ENCODE results near the gene PIGH.
"Not testable (repeated sequence)": the region's sequence is repeated elsewhere in the genome, so short reads cannot be mapped to it uniquely, and the experiment has no call there.

The PIGH gene

DNA sequence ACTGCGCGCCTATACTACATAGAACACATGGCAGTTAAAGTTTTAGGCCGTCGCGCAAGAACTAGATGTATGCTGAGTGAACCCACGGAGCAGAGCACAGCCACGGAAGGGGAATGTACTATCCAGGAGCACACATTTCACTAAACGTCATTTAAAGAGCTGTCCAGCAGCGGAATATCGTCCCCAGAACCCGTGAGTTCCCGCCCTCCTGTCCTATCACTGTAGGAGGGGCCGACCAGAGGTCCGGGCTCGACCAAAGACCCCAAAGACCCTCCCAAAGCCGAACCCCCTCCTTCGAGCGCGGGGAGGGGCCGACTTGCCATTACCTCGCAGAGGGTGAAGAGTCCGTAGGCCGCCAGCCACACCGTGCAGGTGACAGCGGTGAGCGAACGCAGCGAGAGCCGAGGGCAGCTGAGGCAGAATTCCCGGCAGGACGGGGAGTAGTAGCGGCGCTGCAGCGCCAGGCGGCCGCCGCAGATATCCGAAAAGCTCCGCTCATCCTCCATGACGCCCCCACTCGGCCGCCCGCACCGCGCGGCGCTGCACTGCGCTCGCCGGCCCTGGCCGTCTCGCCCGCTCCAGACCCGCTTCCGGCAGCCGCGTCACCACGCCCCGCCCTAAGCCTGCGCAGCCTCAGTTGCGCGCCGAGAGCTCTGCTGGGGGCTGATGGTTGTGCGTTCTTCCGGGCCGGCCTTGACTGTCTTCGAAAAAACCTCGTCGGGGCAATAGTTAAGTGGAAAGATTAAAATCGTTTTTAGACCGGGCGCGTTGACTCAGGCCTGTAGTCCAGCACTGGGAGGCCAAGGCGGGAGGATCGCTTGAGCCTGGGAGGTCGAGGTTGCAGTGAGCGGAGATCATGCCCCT lies at the start of gene PIGH:
Gene PIGH, minus strand, starts transcription at position 571 of the 864 bp plus-strand sequence. Its CDS starts 65 bp downstream, at position 506.
- peak; percentile 80 for DNase-seq

DNA sequence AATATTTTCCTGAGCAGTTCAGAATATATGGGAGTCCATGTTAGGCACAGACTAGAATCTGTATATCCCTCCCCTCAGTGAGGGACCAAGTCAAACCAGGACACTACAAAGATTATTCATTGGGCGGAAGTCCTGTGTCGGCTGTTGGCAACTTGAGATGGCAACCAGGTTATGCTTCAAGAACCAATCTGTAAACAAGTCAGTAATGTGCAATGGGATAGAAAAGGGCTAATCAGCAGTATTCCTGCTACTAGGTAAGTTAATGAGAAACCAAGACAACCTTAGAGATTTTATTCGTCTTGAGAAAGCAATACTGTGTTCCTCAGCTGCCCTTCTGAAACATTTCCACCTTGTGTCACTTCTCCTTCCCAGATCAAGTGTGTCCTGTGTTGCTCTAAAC lies 46.1 kb upstream of the PIGH start:
- DNase-seq: no peak

DNA sequence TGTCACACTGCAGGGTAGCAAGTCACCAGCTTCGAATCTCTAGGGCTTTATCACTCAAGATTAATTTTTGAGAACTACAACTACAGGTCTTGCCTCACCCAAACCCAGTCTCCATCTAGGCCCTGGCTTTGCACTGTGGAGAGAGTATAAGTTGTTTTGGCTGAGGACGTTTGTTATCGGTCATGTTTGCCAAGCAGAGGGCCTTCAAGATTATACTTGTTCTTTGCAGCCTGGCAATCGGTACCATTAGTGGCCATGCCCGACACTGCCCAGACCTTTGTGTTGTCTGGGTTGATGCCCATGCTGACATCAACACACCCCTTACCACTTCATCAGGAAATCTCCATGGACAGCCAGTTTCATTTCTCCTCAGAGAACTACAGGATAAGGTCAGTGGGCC lies 45.3 kb upstream of the PIGH start:
- no peak for DNase-seq

- DNase-seq: no peak
Measured at GRCh38 chr14:67644428-67644827, 44.4 kb upstream of the PIGH start.

DNA sequence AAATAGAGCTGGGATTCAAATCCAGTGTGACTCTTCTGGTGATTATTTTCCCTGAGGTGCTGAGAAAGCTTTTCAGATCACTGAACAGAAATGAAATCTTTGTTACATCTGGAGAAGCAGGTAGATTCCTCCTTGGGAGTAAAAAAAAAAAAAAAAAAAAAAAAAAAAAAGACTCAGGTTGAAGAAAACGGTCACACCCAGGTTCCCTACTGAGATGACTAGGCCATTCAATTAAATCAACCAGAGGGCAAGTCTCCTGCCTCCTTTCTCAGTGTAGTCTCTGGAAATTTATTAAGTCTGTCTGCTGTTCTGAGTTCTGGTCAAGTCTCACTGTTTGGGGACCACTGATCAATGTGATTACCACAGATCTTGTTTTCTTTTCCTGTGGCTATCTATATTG lies 43.6 kb upstream of the PIGH start:
- no peak for DNase-seq

GRCh38 chr14:67641902-67642749 lies 42.1 kb upstream of the PIGH start:
- DNase-seq: no peak

- no peak for DNase-seq
Measured at GRCh38 chr14:67641480-67641879, 41.4 kb upstream of the PIGH start.

DNA sequence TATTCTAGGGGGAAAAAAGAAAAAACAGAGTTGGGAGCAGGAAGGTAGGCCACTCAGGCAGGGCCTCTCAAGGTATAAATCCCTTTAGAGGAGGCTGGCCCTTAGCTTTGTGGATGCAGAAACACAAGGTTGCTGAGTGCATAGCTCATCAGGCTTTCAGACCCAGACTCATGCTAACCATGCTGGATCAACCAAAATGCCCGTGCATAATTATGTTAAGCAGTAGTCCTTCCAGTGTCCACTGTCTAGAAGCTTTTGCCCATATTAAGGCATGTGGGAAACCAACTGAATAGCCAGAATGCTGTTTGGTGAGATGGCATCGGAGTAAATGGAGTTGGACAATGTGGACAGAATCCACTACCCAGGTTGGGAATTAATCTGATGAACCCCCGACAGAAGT lies 38.6 kb upstream of the PIGH start:
- DNase-seq: no peak

DNA sequence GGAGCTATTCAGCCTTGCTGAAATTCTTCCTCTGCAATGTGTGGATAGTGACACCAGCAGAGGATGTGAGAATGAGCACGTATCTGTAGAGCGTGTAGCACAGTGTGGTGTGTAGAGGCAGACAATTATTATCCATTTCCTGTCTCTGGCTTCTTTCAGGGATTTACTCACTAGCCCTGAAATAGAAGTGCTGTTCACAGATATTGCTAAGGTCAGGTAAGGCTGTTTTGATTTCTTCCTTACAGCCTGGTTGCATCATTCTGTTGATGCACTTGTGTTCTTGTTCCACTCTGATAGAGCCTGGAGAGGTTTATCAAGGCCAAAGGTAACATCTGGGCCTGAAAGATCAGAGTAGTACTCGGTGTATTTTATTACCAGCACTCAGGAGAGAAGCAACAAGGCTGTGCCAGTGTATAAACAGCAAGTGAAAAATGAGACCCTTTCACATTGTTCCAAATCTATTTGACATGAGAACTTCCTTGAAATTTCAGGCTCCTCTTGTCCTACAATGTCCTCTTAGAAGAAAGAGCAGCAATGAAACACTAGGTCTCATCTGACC lies 36.4 kb upstream of the PIGH start:
- no peak for DNase-seq

- DNase-seq: no peak
Measured at GRCh38 chr14:67633451-67634147, 33.5 kb upstream of the PIGH start.

DNA sequence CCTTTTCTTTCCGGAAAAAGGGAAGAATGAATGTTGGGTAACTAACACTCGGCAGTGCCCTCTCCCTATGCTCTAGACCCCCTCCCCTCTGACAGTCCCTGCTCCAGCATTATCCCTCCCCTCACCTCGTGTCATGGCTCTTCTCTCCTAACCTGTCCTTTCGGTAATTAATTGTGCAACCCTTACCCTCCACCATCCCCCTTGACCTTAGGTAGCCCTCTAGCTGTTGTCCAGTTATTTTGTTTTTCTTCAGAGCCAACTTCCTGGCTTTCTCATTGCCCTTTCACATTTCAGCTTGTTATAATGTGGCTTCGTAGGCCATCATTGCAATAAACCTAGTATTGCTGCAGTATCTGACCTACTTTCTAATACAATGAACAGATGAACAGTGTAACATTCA lies 30.9 kb upstream of the PIGH start:
- DNase-seq: no peak

GRCh38 chr14:67630186-67630585 lies 30.1 kb upstream of the PIGH start:
- no peak for DNase-seq

- DNase-seq: no peak
Measured at GRCh38 chr14:67627519-67627918, 27.5 kb upstream of the PIGH start.

DNA sequence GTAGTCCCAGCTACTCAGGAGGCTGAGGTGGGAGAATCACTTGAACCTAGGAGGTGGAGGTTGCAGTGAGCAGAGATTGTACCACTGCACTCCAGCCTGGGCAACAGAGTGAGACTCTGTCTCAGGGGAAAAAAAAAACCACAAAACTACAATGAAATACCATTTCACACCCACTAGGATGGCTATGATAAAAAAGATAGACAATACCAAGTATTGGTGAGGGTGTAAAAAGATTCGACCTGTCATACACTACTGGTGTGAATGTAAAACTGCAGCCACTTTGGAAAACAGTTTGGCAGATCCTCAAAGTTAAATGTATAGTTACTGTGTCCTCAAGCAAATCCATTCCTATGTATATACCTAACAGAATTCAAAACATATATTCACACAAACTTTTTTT lies 26.1 kb upstream of the PIGH start:
- not testable (repeated sequence) for DNase-seq

DNA sequence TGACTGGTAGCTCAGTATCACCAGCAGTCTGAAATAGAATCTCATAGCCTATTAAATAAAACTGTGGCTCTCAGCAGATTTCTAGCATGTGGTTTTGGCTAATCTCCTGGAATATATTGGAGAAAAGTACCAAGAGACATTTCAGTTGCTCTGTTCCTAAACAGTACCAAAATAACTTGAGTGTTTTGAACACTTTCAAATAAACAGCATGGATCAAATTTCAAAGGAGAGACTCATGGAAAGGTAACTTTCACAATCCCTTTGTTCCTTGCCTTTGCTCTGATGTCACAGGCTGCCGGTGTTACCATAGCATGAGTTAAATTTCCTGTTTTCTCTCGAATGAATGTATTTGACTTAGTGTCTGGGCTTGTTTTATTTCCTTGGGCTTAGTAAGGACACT lies 23.0 kb upstream of the PIGH start:
- DNase-seq: no peak

GRCh38 chr14:67622675-67623074 lies 22.6 kb upstream of the PIGH start:
- DNase-seq: peak; percentile 54

- no peak for DNase-seq
Measured at GRCh38 chr14:67620217-67620785, 20.2 kb upstream of the PIGH start.

- DNase-seq: peak; percentile 78
Measured at GRCh38 chr14:67619446-67620216, 19.6 kb upstream of the PIGH start, which contains the start of gene ARG2. TSS of gene ARG2 (plus strand) at chr14:67619920. CDS start at chr14:67619978, 58 bp downstream.

DNA sequence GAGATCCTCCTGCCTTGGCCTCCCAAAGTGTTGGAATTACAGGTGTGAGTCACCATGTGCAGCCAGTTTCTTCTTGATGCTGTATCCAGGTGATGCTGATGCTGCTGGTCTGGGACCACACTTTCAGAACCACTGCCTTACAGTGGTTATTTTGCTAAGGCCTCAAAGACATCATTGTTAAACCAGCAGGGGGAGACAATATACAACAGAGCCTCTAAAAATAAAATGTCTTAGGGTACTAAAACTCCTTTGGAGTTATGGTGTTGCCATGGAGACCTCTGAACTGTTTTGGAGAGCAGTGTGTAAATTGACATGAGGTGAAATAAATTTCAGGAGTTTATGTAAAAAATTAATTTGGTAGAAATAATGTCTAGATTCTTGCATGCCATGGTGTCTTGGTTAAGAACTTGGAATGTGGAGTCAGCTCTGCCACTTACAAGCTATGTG lies 18.6 kb upstream of the PIGH start:
- peak; percentile 56 for DNase-seq

GRCh38 chr14:67610491-67610890 lies 10.4 kb upstream of the PIGH start:
- no peak for DNase-seq

DNA sequence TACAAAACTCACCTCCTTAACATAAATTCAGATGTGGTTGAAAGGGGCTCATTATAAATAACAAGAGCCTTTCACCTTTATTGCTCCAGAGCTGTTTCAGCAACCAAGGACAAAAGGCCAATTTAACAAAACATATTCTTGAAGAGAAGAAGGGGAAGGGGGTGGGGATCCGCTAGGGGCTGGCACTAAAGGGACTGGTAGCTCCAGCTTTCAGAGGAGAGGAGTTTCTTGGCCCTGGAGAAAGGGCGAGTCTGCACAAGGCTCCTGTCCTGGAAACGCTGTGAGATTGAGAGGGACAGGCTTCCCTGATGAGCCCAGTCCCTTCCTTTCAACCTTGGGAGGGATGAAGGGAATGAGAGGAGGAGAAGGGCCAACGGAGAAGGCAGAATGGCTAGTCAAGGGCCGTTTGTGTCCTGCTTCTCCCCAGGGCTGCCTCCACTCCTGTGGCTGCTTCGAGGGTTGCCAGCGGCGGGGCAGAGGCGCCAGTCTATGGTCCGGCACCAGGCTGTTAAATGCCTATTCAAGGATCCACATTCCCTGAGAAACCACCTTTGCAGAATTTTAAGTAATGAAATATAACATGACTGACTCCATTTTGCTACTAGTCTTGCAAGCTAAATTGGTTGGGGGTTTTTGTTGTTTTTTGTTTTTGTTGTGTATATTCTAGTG lies 9.7 kb upstream of the PIGH start:
- no peak for DNase-seq

All from GDM1 (cell line).